SK-N-SH (cell line): ENCODE results near the gene ROR2. TPM values are rescaled to one million over a fixed set of nuclear protein-coding genes. Genes with fewer than 3 reads are reported as not detected.

Experiments used
- CTCF ChIA-PET: fragments of 300-600, 350-600 bp; formaldehyde crosslinking; extraction: SDS; loops from one replicate; lab custom pipeline; 2021; lab: Yijun Ruan, JAX
- POLR2A ChIA-PET: fragments of 350-600 bp; sonication (Branson Sonifier 250); formaldehyde crosslinking; extraction: SDS; loops from one replicate; lab custom pipeline; 2020; ENCODE audit warnings: antibody characterized with exemption, inconsistent platforms; lab: Yijun Ruan, JAX
- DNase-seq: peaks from one replicate; pipeline ENCODE4 v3.0.0; 2012
- H2AFZ ChIP-seq: fragments of 200-600 bp; sonication (generic); 2 replicates; pipeline ENCODE4 v1.8.1; 2016; ENCODE audit warnings: antibody characterized with exemption, mild to moderate bottlenecking, low read depth
- H3F3A ChIP-seq: fragments of 200-600 bp; sonication (generic); replicated peaks from 2 replicates; pipeline ENCODE3; 2016; ENCODE audit warnings: antibody characterized with exemption, mild to moderate bottlenecking; ENCODE audit not compliant: insufficient read depth
- H3K27ac ChIP-seq, 2 experiments: fragments of 200-500 bp in 1 of 2; fragments of 200-600 bp in 1 of 2; sonication (Bioruptor generic) in 1 of 2; sonication (generic), shearing (Covaris generic) in 1 of 2; 2 replicates each; pipeline versions ENCODE4 v1.5.1 to v1.6.1; 2014 to 2016; ENCODE audit warnings: low read depth in 2 of 2, inconsistent platforms in 1 of 2, low read length in 1 of 2, mild to moderate bottlenecking in 1 of 2, mixed read lengths in 1 of 2
- H3K27me3 ChIP-seq: fragments of 200-600 bp; sonication (generic), shearing (Covaris generic); 2 replicates; pipeline ENCODE4 v1.6.1; 2016; ENCODE audit warnings: mixed run types; ENCODE audit not compliant: insufficient read depth
- H3K36me3 ChIP-seq, 2 experiments: fragments of 200-500 bp in 1 of 2; fragments of 200-600 bp in 1 of 2; sonication (Bioruptor generic) in 1 of 2; sonication (generic) in 1 of 2; replicated peaks in 1 of 2; 2 replicates each; pipeline versions ENCODE3 to v1.5.1; 2014 to 2016; ENCODE audit warnings: low read length in 1 of 2, mild to moderate bottlenecking in 1 of 2; ENCODE audit not compliant: insufficient read depth in 2 of 2, control insufficient read depth in 1 of 2
- H3K4me1 ChIP-seq, 2 experiments: fragments of 200-500 bp in 1 of 2; fragments of 200-600 bp in 1 of 2; sonication (Bioruptor generic) in 1 of 2; sonication (generic), shearing (Covaris generic) in 1 of 2; 2 replicates each; pipeline versions ENCODE4 v1.5.1 to v1.6.1; 2014 to 2016; ENCODE audit warnings: low read depth in 1 of 2, low read length in 1 of 2, mixed run types in 1 of 2; ENCODE audit not compliant: insufficient read depth in 2 of 2, control insufficient read depth in 1 of 2
- H3K4me2 ChIP-seq: fragments of 200-600 bp; sonication (generic), shearing (Covaris generic); 2 replicates; pipeline ENCODE4 v1.6.1; 2017; ENCODE audit warnings: mixed run types
- H3K4me3 ChIP-seq, 2 experiments: fragments of 200-500 bp in 1 of 2; fragments of 200-600 bp in 1 of 2; sonication (Bioruptor generic) in 1 of 2; sonication (generic), shearing (Covaris generic) in 1 of 2; 2 replicates each; pipeline versions ENCODE4 v1.5.1 to v1.8.1; 2014 to 2016; ENCODE audit warnings: low read depth in 2 of 2, inconsistent platforms in 1 of 2, low read length in 1 of 2, mild to moderate bottlenecking in 1 of 2, mixed read lengths in 1 of 2, moderate library complexity in 1 of 2
- H3K79me2 ChIP-seq: fragments of 200-600 bp; sonication (generic); 2 replicates; pipeline ENCODE4 v1.8.1; 2017; ENCODE audit warnings: mild to moderate bottlenecking; ENCODE audit not compliant: insufficient read depth
- H3K9ac ChIP-seq: fragments of 200-600 bp; sonication (generic); 2 replicates; pipeline ENCODE4 v1.6.1; 2017; ENCODE audit warnings: mixed run types
- H3K9me2 ChIP-seq: fragments of 200-600 bp; sonication (generic); 2 replicates; pipeline ENCODE4 v1.6.1; 2017; ENCODE audit warnings: mixed run types
- H3K9me3 ChIP-seq: fragments of 200-600 bp; sonication (generic); 2 replicates; pipeline ENCODE4 v1.6.1; 2017; ENCODE audit warnings: mixed run types, mild to moderate bottlenecking, moderate library complexity
- H4K20me1 ChIP-seq: fragments of 200-600 bp; sonication (generic); 2 replicates; pipeline ENCODE4 v1.6.1; 2017; ENCODE audit warnings: mild to moderate bottlenecking, mixed run types; ENCODE audit not compliant: insufficient read depth
- CTCF ChIP-seq: fragments of 200-600 bp; sonication (generic); IDR thresholded peaks from 2 replicates; pipeline ENCODE4 v1.6.1; 2017; ENCODE audit warnings: antibody characterized with exemption, mild to moderate bottlenecking, moderate library complexity
- EZH2phosphoT487 ChIP-seq: fragments of 200-600 bp; sonication (generic); IDR thresholded peaks from 2 replicates; pipeline ENCODE4 v1.6.1; 2017; ENCODE audit warnings: low read depth, mixed run types, mild to moderate bottlenecking, antibody characterized with exemption, moderate library complexity, borderline replicate concordance
- FOSL2 ChIP-seq: IDR thresholded peaks from 2 replicates; pipeline ENCODE4 v1.4.0; 2012; ENCODE audit warnings: low read depth, mild to moderate bottlenecking, moderate library complexity, borderline replicate concordance
- GATA2 ChIP-seq: sonication (generic); formaldehyde crosslinking; IDR thresholded peaks from 2 replicates; pipeline ENCODE4 v1.5.0; 2020; ENCODE audit warnings: mild to moderate bottlenecking, missing genetic modification reagents
- MXI1 ChIP-seq: IDR thresholded peaks from 2 replicates; pipeline ENCODE4 v1.6.1; 2012; ENCODE audit warnings: mild to moderate bottlenecking, low read depth, low read length, improper control_type of control experiment
- NFIC ChIP-seq: IDR thresholded peaks from 2 replicates; pipeline ENCODE4 v1.4.0; 2012; ENCODE audit warnings: borderline replicate concordance
- NRF1 ChIP-seq: IDR thresholded peaks from 2 replicates; pipeline ENCODE4 v1.6.1; 2012; ENCODE audit warnings: low read depth, mild to moderate bottlenecking, low read length
- RAD21 ChIP-seq: IDR thresholded peaks from 2 replicates; pipeline ENCODE4 v1.6.1; 2012; ENCODE audit warnings: mild to moderate bottlenecking, low read length
- SMC3 ChIP-seq: IDR thresholded peaks from 2 replicates; pipeline ENCODE4 v1.6.1; 2012; ENCODE audit warnings: low read depth, low read length, improper control_type of control experiment
- TEAD4 ChIP-seq: IDR thresholded peaks from 2 replicates; pipeline ENCODE4 v1.4.0; 2012; ENCODE audit warnings: mild to moderate bottlenecking, borderline replicate concordance; ENCODE audit not compliant: insufficient read depth
- YY1 ChIP-seq: IDR thresholded peaks from 2 replicates; pipeline ENCODE4 v1.4.0; 2012; ENCODE audit warnings: low read depth, mild to moderate bottlenecking
- WGBS: methylation state at CpG from one replicate; pipeline ENCODE4 v1.1.6; 2017; ENCODE audit warnings: low lambda C conversion rate; 5-methylcytosine and 5-hydroxymethylcytosine counted together
- polyA plus RNA-seq, 3 experiments: library from polyadenylated mRNA; depleted of rRNA; stranded (reverse); fragments of >200 nt; gene quantifications; 2 replicates each; pipeline ENCODE4 v1.2.3, GENCODE V29; 2012
- TF ChIP-seq, protein P1 (sequence below): IDR thresholded peaks from 2 replicates; pipeline ENCODE4 v1.6.1; 2012; ENCODE audit warnings: mild to moderate bottlenecking, low read depth, low read length, moderate library complexity
- TF ChIP-seq, protein P2 (sequence below): IDR thresholded peaks from 2 replicates; pipeline ENCODE4 v1.4.0; 2012; ENCODE audit warnings: low read depth
- TF ChIP-seq, protein P3 (sequence below): IDR thresholded peaks from 2 replicates; pipeline ENCODE4 v1.4.0; 2012; ENCODE audit warnings: low read depth, borderline replicate concordance

ROR2 gene
- polyA plus RNA-seq, 1 of the 3 experiments (the other 2 are of a cell fraction), result 0.43 TPM

DNA sequence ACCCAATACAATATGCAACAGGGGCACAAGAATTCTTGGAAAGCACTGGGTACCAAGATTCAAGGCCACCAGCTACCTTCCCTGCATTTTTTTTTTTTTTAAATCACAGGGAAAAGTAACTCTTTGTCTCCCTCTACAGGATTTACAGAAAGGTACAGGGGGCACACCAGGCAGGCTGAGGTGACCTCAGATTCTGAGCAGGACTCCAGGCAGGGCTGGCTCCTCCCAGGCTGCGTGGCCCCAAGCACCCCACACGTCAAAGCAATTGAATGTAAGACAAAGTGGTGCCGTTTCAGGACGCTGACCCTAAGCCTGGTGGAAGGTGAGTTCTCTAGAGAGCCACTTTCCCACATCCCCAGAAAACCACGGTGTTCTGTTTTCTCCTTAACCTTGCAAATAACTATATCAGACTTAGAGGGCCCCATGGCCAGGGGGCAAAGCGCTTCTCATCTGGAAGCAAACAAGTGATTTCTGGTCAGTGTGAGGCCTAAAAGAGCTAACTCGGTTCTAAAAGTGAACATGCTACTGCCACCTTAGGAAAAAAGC, 222.6 kb downstream of the ROR2 start:
- no peaks in the 10 kb centered on the region for H3K36me3 ChIP-seq
- no peak overlapping the region for H3K4me2 ChIP-seq
- no peaks in the 10 kb centered on the region for H3K9me3 ChIP-seq
- WGBS, result 26% methylated on average over 7 of the region's 7 CpGs
- DNase-seq, result peak; percentile 88
- no peak overlapping the region; a peak in 1 of 4 replicates for H3K4me3 ChIP-seq
- H3F3A ChIP-seq, result no peaks in the 10 kb centered on the region
- TF ChIP-seq RAD21 (peak; percentile 82), SMC3 (peak; percentile 56), NRF1 (no peak), CTCF (peak; percentile 80), YY1 (no peak), GATA2 (CRISPR knock-in tag) (no peak), TEAD4 (no peak), EZH2phosphoT487 (no peak), FOSL2 (no peak), NFIC (no peak), MXI1 (no peak)
- TF ChIP-seq, protein P1, sequence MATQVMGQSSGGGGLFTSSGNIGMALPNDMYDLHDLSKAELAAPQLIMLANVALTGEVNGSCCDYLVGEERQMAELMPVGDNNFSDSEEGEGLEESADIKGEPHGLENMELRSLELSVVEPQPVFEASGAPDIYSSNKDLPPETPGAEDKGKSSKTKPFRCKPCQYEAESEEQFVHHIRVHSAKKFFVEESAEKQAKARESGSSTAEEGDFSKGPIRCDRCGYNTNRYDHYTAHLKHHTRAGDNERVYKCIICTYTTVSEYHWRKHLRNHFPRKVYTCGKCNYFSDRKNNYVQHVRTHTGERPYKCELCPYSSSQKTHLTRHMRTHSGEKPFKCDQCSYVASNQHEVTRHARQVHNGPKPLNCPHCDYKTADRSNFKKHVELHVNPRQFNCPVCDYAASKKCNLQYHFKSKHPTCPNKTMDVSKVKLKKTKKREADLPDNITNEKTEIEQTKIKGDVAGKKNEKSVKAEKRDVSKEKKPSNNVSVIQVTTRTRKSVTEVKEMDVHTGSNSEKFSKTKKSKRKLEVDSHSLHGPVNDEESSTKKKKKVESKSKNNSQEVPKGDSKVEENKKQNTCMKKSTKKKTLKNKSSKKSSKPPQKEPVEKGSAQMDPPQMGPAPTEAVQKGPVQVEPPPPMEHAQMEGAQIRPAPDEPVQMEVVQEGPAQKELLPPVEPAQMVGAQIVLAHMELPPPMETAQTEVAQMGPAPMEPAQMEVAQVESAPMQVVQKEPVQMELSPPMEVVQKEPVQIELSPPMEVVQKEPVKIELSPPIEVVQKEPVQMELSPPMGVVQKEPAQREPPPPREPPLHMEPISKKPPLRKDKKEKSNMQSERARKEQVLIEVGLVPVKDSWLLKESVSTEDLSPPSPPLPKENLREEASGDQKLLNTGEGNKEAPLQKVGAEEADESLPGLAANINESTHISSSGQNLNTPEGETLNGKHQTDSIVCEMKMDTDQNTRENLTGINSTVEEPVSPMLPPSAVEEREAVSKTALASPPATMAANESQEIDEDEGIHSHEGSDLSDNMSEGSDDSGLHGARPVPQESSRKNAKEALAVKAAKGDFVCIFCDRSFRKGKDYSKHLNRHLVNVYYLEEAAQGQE, result no peak
- TF ChIP-seq, protein P2, sequence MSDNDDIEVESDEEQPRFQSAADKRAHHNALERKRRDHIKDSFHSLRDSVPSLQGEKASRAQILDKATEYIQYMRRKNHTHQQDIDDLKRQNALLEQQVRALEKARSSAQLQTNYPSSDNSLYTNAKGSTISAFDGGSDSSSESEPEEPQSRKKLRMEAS, result no peak
- TF ChIP-seq, protein P3, sequence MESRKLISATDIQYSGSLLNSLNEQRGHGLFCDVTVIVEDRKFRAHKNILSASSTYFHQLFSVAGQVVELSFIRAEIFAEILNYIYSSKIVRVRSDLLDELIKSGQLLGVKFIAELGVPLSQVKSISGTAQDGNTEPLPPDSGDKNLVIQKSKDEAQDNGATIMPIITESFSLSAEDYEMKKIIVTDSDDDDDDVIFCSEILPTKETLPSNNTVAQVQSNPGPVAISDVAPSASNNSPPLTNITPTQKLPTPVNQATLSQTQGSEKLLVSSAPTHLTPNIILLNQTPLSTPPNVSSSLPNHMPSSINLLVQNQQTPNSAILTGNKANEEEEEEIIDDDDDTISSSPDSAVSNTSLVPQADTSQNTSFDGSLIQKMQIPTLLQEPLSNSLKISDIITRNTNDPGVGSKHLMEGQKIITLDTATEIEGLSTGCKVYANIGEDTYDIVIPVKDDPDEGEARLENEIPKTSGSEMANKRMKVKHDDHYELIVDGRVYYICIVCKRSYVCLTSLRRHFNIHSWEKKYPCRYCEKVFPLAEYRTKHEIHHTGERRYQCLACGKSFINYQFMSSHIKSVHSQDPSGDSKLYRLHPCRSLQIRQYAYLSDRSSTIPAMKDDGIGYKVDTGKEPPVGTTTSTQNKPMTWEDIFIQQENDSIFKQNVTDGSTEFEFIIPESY, result no peak
- peaks cover 0 to 6% of the 10 kb centered on the region in 2 experiments; a peak in 1 of 4 replicates for H3K4me1 ChIP-seq
- ChIA-PET POLR2A (interaction anchor here (0.6 kb wide), 1 partner anchor 538 kb away, joined by 6 read pairs; no protein-coding TSS in a partner anchor), CTCF (interaction anchor here (0.5 to 7.1 kb wide), 40 partner anchors 7 to 1063 kb away, joined by 3 to 47 read pairs (median 3); no protein-coding TSS in a partner anchor)
- no peaks in the 10 kb centered on the region for H3K9me2 ChIP-seq
- no peaks in the 10 kb centered on the region for H4K20me1 ChIP-seq
- no peak overlapping the region for H2AFZ ChIP-seq
- H3K27ac ChIP-seq, result no peak overlapping the region
- H3K9ac ChIP-seq, result no peak overlapping the region
- H3K79me2 ChIP-seq, result no peaks in the 10 kb centered on the region
- H3K27me3 ChIP-seq, result no peaks in the 10 kb centered on the region; the same call in 1 of the 2 replicates
